Prostate gland (tissue), 2 donors: ENCODE results near the gene DACT1.

Experiments
- CTCF ChIP-seq, 4 experiments: fragments of 200-600 bp in 2 of 4; fragments of 450-650 bp in 2 of 4; sonication (generic) in 2 of 4; IDR thresholded peaks; 1 replicate in 3 of 4; 2 replicates in 1 of 4; pipeline ENCODE4 v1.5.1; 2016 to 2019; ENCODE audit warnings: antibody characterized with exemption in 4 of 4, mild to moderate bottlenecking in 2 of 4, moderate library complexity in 2 of 4
- POLR2A ChIP-seq: fragments of 450-650 bp; IDR thresholded peaks from one replicate; pipeline ENCODE4 v1.6.1; 2016; ENCODE audit warnings: antibody characterized with exemption, mild to moderate bottlenecking
- POLR2AphosphoS5 ChIP-seq: sonication (generic); formaldehyde crosslinking; IDR thresholded peaks from one replicate; pipeline ENCODE4 v1.6.1; 2017; ENCODE audit warnings: antibody characterized with exemption

GRCh38 chr14:58620011-58620410 is 17.8 kb upstream of the DACT1 start:
- TF ChIP-seq CTCF (IDR thresholded peaks at IDR 0.05) (no peak), POLR2AphosphoS5 (no peak), POLR2A (no peak)
